Hepatocyte (in vitro differentiated cells): ENCODE results near the gene TTYH2. TPM values are rescaled to one million over a fixed set of nuclear protein-coding genes. Genes with fewer than 3 reads are reported as not detected.

Experiments
- DNase-seq: peaks from one replicate; pipeline ENCODE4 v3.0.0-alpha.2; 2016; ENCODE audit warnings: low spot score
- H2AFZ ChIP-seq: fragments of 200-600 bp; sonication (generic); 2 replicates; pipeline ENCODE4 v1.6.0; 2016; ENCODE audit warnings: antibody characterized with exemption, mild to moderate bottlenecking
- H3K27ac ChIP-seq: fragments of 200-600 bp; sonication (generic); 2 replicates; pipeline ENCODE4 v1.5.1; 2016; ENCODE audit warnings: mild to moderate bottlenecking
- H3K27me3 ChIP-seq: fragments of 200-600 bp; sonication (generic); 2 replicates; pipeline ENCODE4 v1.6.1; 2016
- H3K36me3 ChIP-seq: fragments of 200-600 bp; sonication (generic); replicated peaks from 2 replicates; pipeline ENCODE4 v1.5.1; 2016; ENCODE audit warnings: low read depth; ENCODE audit not compliant: insufficient read depth
- H3K4me1 ChIP-seq: fragments of 200-600 bp; sonication (generic); 2 replicates; pipeline ENCODE4 v1.5.1; 2016; ENCODE audit warnings: mild to moderate bottlenecking, moderate library complexity; ENCODE audit not compliant: insufficient read depth
- H3K4me2 ChIP-seq: fragments of 200-600 bp; sonication (generic); 2 replicates; pipeline ENCODE4 v1.6.0; 2016
- H3K4me3 ChIP-seq: fragments of 200-600 bp; sonication (generic); 2 replicates; pipeline ENCODE4 v1.5.1; 2016; ENCODE audit warnings: mild to moderate bottlenecking
- H3K79me2 ChIP-seq: fragments of 200-600 bp; sonication (generic); 2 replicates; pipeline ENCODE4 v1.6.0; 2017; ENCODE audit warnings: mild to moderate bottlenecking
- H3K9me2 ChIP-seq: fragments of 200-600 bp; sonication (generic); replicated peaks from 2 replicates; pipeline ENCODE4 v1.6.0; 2017; ENCODE audit warnings: mild to moderate bottlenecking; ENCODE audit not compliant: insufficient read depth
- H3K9me3 ChIP-seq: fragments of 200-600 bp; sonication (generic); 2 replicates; pipeline ENCODE4 v1.5.1; 2016; ENCODE audit warnings: low read depth, mild to moderate bottlenecking
- H4K20me1 ChIP-seq: fragments of 200-600 bp; sonication (generic); 2 replicates; pipeline ENCODE4 v1.6.0; 2016; ENCODE audit warnings: mild to moderate bottlenecking; ENCODE audit not compliant: insufficient read depth, poor library complexity, severe bottlenecking
- EZH2 ChIP-seq: fragments of 200-600 bp; sonication (generic); IDR thresholded peaks from 2 replicates; pipeline ENCODE4 v1.6.1; 2016; ENCODE audit warnings: antibody characterized with exemption, mild to moderate bottlenecking, borderline replicate concordance
- EZH2phosphoT487 ChIP-seq: fragments of 200-600 bp; sonication (generic); IDR thresholded peaks from one replicate; pipeline ENCODE4 v1.6.1; 2018; ENCODE audit warnings: antibody characterized with exemption, mild to moderate bottlenecking, low read depth, moderate library complexity; ENCODE audit not compliant: unreplicated experiment, severe bottlenecking
- WGBS: methylation state at CpG from one replicate; pipeline ENCODE4 v1.1.6; 2016; ENCODE audit warnings: low lambda C conversion rate; ENCODE audit errors: missing lambda C conversion rate; 5-methylcytosine and 5-hydroxymethylcytosine counted together
- polyA plus RNA-seq: library from polyadenylated mRNA; unstranded; fragments of >200 nt; fragmentation: Nextera tagmentation; extraction: Ambion mirVana; gene quantifications from 2 replicates; pipeline ENCODE4 v1.2.1, GENCODE V29; 2016
- total RNA-seq: library from RNA; depleted of rRNA; stranded (reverse); fragments of >200 nt; gene quantifications from 2 replicates; pipeline ENCODE4 v1.2.3, GENCODE V29; 2014
- TF ChIP-seq, protein P1 (sequence below): fragments of 200-600 bp; sonication (generic); IDR thresholded peaks from 2 replicates; pipeline ENCODE4 v1.5.1; 2016; ENCODE audit warnings: antibody characterized with exemption, mild to moderate bottlenecking; ENCODE audit not compliant: poor library complexity

The TTYH2 gene
- total and polyA plus RNA-seq, 2 experiments from 2014 or later: 7.4 to 7.8 TPM

DNA sequence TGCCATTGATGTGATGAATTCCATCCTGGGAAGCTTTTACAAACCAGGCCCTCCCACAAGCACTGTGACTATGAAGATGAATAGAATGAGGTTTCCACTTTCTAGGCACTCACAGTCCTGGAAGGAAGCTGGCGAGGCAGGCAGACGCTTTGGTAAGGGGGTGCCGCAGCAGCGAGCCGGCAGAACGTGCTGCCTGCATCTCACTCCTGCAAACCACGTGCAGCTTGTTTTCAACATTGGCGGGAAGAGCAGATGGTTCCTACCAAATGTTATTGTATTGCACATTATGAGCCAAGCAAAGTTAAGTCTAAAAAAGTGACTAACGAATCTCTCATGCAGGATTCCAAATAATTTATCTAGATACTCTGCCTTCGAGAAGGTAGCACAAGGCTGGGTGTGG lies 57.0 kb downstream of the TTYH2 start:
- Histone ChIP-seq H3K9me3 (no peaks in the 10 kb centered on the region), H3K9me2 (no peaks in the 10 kb centered on the region), H3K27ac (no peak overlapping the region), H3K79me2 (no peaks in the 10 kb centered on the region), H2AFZ (no peak overlapping the region), H4K20me1 (no peaks in the 10 kb centered on the region), H3K27me3 (peaks cover 18% of the 10 kb centered on the region), H3K4me2 (no peak overlapping the region), H3K36me3 (no peaks in the 10 kb centered on the region), H3K4me3 (no peak overlapping the region), H3K4me1 (peaks cover 3% of the 10 kb centered on the region)
- DNase-seq: no peak
- WGBS: 86% methylated on average over 10 of the region's 10 CpGs
- TF ChIP-seq EZH2 (no peak), EZH2phosphoT487 (no peak)
- TF ChIP-seq, protein P1, sequence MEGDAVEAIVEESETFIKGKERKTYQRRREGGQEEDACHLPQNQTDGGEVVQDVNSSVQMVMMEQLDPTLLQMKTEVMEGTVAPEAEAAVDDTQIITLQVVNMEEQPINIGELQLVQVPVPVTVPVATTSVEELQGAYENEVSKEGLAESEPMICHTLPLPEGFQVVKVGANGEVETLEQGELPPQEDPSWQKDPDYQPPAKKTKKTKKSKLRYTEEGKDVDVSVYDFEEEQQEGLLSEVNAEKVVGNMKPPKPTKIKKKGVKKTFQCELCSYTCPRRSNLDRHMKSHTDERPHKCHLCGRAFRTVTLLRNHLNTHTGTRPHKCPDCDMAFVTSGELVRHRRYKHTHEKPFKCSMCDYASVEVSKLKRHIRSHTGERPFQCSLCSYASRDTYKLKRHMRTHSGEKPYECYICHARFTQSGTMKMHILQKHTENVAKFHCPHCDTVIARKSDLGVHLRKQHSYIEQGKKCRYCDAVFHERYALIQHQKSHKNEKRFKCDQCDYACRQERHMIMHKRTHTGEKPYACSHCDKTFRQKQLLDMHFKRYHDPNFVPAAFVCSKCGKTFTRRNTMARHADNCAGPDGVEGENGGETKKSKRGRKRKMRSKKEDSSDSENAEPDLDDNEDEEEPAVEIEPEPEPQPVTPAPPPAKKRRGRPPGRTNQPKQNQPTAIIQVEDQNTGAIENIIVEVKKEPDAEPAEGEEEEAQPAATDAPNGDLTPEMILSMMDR: no peak

DNA sequence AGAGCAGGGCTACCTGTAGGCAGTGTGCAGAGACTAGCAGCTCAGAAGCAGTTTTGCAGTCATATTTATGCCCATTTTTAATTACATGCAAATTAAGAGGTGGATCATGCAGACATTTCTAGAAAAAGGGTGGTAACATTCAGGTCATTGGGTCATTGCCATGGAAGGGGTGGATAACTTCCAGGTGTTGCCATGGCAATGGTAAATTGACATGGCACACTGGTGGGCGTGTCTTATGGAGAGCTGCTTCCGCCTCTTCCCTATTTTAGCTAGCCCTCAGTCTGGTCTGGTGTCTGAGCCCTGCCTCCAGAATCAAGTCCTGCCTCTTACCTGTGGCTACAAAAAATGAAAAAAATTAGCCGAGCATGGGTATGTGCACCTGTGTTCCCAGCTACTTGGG lies 57.9 kb downstream of the TTYH2 start:
- 92% methylated on average over 3 of the region's 3 CpGs for WGBS
- no peak overlapping the region for H2AFZ ChIP-seq

DNA sequence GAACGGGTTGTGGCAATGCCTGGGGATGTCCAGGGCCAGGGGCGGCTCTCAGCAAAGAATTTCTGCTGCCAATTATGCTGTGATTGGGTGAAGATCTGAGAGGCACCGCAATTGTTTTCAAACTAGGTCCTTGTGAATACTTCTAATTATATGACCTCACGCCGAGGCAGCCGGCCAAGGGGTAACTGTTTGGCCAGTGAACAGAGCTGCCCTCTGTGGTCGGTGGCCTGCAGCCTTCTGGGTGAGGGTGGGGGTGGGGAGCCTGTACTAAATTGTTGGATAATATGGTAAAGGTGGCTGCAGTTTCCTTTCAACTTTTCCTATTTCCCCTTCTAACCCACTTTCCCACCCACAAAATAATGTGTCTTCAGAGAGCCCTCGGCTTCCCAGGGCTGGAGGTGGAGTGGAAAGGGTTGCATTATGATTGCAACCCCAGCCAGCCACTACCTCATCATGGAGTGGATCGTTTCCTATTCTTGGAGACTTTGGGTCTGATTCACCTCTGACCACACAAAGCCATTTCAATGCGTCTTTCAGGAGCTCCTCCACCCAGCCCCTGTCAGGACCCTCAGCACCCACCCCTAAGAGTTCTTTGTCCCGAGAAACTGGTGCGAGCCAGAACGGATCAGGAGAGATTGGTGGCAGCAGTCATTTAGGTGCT lies 58.7 kb downstream of the TTYH2 start:
- DNase-seq: no peak
- Histone ChIP-seq H3K4me3 (no peak overlapping the region), H2AFZ (no peak overlapping the region), H3K9me2 (no peaks in the 10 kb centered on the region), H3K79me2 (no peaks in the 10 kb centered on the region), H4K20me1 (no peaks in the 10 kb centered on the region), H3K36me3 (no peaks in the 10 kb centered on the region), H3K9me3 (no peaks in the 10 kb centered on the region), H3K27ac (no peak overlapping the region), H3K27me3 (peaks cover 23% of the 10 kb centered on the region), H3K4me1 (peaks cover 3% of the 10 kb centered on the region), H3K4me2 (no peak overlapping the region)
- 81% methylated on average over 13 of the region's 13 CpGs for WGBS
- TF ChIP-seq EZH2 (no peak), EZH2phosphoT487 (no peak)
- TF ChIP-seq, protein P1: no peak

More for the DNA sequence above, 57.9 kb downstream of the TTYH2 start:
- TF ChIP-seq EZH2phosphoT487: no peak
- no peak for TF ChIP-seq EZH2
- TF ChIP-seq, protein P1: no peak
- Histone ChIP-seq H3K36me3 (no peaks in the 10 kb centered on the region), H3K4me2 (no peak overlapping the region), H3K27ac (no peak overlapping the region), H4K20me1 (no peaks in the 10 kb centered on the region), H3K9me3 (no peaks in the 10 kb centered on the region), H3K27me3 (peaks cover 23% of the 10 kb centered on the region), H3K4me1 (peaks cover 3% of the 10 kb centered on the region), H3K9me2 (no peaks in the 10 kb centered on the region), H3K79me2 (no peaks in the 10 kb centered on the region), H3K4me3 (no peak overlapping the region)
- no peak for DNase-seq
